OCI-LY7 (cell line): ENCODE measurements around the gene DPPA2.

ENCODE experiments used
- CTCF ChIP-seq: fragments of 200-600 bp; sonication (generic); conservative IDR thresholded peaks from 2 replicates; pipeline ENCODE4 v1.5.1; 2014; ENCODE audit warnings: mild to moderate bottlenecking, antibody characterized with exemption, low read length, moderate library complexity, mixed read lengths
- EZH2phosphoT487 ChIP-seq: fragments of 200-600 bp; sonication (generic); IDR thresholded peaks from 2 replicates; pipeline ENCODE4 v1.6.1; 2018; ENCODE audit warnings: low read depth, borderline replicate concordance, mild to moderate bottlenecking, mixed run types, antibody characterized with exemption, low read length, moderate library complexity, mixed read lengths

DNA sequence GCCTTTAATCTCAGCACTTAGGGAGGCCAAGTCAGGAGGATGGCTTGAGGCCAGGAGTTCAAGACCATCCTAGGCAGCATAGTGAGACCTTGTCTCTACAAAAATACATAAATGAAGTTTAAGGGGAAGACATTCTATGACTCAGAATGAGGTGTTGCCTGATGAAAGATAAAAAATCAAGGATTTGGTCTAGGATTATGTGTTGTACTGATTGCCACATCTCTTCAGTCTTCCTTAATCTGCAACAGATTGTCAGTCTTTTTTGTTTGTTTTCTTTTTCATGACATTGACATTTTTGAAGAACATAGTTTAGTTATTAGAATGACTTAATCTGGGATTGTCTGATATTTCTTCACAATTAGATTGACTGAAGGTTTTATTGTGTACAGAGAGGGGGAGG is 47.3 kb upstream of the DPPA2 start:
- TF ChIP-seq CTCF, result no peak
- TF ChIP-seq EZH2phosphoT487, result no peak
